Omental fat pad (tissue), 4 donors: ENCODE data around the gene NISCH. TPM values are rescaled to one million over a fixed set of nuclear protein-coding genes. Genes with fewer than 3 reads are reported as not detected.

ENCODE experiments used
- ATAC-seq: fragments of 150-250 bp; one replicate; pipeline ENCODE4 v1.9.1; 2016; ENCODE audit warnings: mild to moderate bottlenecking, moderate library complexity; ENCODE audit not compliant: low FRiP score
- DNase-seq: peaks from one replicate; pipeline ENCODE4 v3.0.0-alpha.2; 2019; ENCODE audit warnings: low spot score
- total RNA-seq, 4 donors: library from RNA; depleted of rRNA; stranded (reverse); fragments of >200 nt; gene quantifications; one replicate each; pipeline ENCODE4 v1.1.0, GENCODE V29; 2016
- TF ChIP-seq, protein P1 (sequence below), 3 donors: fragments of 450-650 bp; IDR thresholded peaks; one replicate each; pipeline ENCODE4 v1.5.1; 2016 to 2017; ENCODE audit warnings: antibody characterized with exemption in 3 of 3, mild to moderate bottlenecking in 3 of 3, moderate library complexity in 2 of 3

NISCH gene
- 10 to 100 TPM; 59.8 to 82.3 (median 68.5) TPM for total RNA-seq

DNA sequence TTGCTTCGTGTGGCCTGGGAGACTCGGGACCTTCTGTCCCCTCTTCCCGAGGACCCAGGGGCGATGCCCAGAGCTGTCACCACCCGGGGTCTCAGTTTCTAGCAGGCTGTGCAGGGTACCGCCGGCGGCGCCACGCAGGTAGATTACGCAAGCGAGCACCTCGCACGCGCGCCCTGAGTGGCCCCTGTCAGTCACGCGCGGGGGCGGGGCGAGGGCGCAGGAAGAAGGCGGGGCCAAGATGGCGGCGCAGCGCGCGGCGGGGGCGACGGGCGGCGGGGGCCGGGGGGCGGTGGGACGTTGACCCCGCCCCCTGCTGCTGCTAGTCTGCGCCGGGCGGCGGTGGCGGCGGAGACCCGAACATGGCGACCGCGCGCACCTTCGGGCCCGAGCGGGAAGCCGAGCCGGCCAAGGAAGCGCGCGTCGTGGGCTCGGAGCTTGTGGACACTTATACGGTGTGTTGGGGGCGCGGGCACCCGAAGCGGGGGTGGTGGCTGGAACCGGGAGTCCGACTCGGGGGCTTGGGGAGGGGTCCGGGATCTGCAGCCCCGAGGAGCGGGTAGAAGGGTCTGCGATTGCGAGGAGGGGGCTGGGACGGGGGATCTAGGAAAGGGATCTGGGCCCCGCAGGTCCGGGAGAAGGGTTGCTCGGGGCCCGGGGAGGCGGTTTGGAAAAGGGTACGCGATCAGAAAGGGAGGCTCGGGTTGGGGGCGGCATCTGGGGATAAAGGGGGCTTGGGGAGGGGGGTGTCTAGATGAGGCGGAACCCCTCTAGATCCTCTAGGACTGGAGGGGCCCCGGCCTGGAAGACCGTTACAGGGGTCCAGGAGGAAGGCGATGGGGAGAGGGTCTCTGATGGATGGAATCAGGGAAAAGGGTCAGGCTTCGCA lies at the start of gene NISCH:
Gene NISCH, plus strand, starts transcription at position 322 of the 886 bp plus-strand sequence. Its CDS starts 38 bp downstream, at position 360.
- TF ChIP-seq, protein P1, sequence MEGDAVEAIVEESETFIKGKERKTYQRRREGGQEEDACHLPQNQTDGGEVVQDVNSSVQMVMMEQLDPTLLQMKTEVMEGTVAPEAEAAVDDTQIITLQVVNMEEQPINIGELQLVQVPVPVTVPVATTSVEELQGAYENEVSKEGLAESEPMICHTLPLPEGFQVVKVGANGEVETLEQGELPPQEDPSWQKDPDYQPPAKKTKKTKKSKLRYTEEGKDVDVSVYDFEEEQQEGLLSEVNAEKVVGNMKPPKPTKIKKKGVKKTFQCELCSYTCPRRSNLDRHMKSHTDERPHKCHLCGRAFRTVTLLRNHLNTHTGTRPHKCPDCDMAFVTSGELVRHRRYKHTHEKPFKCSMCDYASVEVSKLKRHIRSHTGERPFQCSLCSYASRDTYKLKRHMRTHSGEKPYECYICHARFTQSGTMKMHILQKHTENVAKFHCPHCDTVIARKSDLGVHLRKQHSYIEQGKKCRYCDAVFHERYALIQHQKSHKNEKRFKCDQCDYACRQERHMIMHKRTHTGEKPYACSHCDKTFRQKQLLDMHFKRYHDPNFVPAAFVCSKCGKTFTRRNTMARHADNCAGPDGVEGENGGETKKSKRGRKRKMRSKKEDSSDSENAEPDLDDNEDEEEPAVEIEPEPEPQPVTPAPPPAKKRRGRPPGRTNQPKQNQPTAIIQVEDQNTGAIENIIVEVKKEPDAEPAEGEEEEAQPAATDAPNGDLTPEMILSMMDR (IDR thresholded peaks at IDR 0.05) = no peak

DNA sequence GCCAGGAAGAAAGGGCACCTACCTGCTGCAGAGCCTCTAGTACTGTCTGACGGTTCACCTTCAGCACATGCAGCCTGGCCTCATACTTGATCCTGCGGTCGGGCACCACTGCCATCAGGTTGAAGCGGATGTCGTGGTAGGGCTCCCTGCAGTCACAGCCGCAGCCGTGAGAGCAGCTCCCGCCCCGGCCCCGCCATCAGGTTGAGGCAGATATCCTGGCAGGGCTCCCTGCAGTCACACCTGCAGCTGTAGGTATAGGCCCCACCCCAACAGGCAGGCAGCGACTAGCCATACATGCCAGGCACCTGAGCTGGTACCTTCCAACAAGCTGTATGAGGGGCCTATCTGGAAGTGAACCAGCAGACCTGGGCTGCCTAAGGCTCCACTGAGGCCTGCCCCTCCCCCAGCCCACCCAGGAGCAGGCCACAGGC lies 49.2 kb upstream of the NISCH start:
- TF ChIP-seq, protein P1 (IDR thresholded peaks at IDR 0.05) = no peak
- ATAC-seq (no peak), DNase-seq (no peak)

More for the DNA sequence above, at the start of gene NISCH:
- peak; percentile 88 for DNase-seq
- peak; percentile 65 for ATAC-seq

DNA sequence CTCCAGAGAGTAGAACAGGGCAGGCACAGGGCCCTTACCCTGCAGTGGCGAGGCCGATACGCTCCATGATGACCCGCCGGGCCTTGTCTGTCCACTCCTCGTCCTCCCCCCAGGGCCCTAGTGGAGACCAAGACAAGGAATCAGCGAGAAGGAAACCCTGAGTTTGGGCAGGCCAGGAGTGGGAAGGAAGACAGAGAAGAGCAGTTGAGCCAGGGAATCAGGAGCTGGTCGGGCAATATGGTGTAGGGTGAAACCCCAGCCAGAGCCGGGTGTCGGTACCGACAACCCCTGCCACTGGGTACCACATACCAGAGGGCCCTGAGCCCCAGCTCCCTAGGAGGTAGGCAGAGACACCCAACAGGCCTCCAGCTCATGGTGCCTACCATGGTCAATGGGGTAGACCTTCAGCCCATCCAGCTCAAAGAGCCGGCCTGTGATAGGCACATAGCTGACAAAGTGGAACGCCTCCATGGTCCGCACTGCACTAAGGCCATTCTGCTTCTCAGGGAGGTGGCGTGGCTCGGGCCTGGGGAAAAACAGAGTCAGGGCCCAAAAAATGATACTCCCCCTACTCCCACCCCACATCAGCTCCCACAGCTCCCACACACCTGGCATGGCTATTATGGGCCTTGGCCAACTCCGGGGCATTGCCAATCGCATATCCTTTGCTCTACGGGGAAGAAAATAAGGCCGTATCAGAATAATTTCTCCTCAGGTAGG lies 48.5 kb upstream of the NISCH start:
- ATAC-seq (no peak), DNase-seq (no peak)
- TF ChIP-seq, protein P1 (IDR thresholded peaks at IDR 0.05) = no peak

DNA sequence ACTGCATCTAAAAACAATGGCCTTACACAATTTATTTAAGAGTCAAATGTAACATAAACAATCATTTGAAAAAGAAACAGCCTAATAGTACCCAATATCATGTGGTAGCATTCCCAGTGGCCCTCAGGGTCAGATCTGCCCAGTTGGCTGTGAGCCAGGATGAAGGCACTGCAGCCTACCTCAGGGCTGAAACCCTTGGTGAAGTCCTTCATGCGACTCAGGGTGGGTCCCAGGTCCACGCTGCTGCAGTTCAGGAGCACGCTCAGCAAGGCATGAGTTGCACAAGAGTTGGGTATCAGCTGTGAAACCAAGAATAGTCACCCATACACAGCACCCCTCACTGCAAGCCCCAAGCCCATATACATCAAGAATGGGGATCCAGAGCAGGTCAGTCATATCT lies 47.6 kb upstream of the NISCH start:
- DNase-seq = no peak
- TF ChIP-seq, protein P1 (IDR thresholded peaks at IDR 0.05) = no peak
- ATAC-seq = no peak

DNA sequence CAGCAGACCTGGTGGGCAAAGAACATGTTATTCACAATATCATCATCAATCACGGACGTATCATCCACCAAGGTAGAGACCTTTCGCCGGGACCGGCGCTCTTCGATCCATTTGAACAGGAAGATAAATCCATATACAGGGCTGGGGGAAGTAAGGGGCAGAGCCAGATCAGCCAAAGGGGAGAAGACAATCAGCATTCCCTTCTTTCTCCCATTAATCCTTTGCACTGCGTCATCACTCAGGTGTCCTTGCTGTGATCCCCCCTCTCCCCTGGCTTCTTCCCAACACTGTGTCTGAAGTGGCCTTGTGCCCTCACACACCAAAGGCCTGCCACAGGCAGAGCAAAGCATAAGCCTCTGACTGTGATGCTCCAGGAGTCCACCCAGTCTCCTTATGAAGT lies 46.9 kb upstream of the NISCH start:
- no peak for ATAC-seq
- no peak for DNase-seq
- TF ChIP-seq, protein P1 (IDR thresholded peaks at IDR 0.05) = no peak

DNA sequence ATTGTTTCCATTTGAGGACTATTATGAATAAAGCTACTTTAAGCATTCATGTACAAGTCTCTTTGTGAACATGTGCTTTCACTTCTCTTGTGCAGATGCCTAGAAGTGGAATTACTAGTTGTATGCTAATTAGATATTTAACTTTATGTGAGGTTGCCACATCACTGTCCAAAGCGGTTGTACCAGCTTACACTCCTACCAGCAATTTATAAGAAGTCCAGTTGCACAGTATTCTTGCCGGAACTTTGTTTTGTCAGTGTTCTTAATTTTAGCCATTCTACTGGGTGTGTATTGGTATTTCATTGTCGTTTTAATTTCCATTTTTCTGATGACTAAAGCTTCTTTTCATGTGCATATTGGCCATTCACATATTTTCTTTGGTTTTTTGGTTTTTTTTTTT lies 39.6 kb upstream of the NISCH start:
- ATAC-seq = no peak
- DNase-seq = no peak
- TF ChIP-seq, protein P1 (IDR thresholded peaks at IDR 0.05) = no peak
